ENCODE measurements around the gene KITLG.
"Not testable (repeated sequence)": the region's sequence is repeated elsewhere in the genome, so short reads cannot be mapped to it uniquely, and the experiment has no call there.

GRCh38 chr12:88547949-88548348 lies 32.3 kb downstream of the KITLG start:
- TF ChIP-seq POLR2A, CTCF (IDR thresholded peaks at IDR 0.05): not testable (repeated sequence)
